Activated naive CD4-positive, alpha-beta T cell treated with anti-CD3 and anti-CD28 coated beads, Interleukin-2, amount 10 ng/mL, durations not matched to agents 5 hours and 36 hours (primary cell): ENCODE measurements around the gene ARPC5L. TPM values are rescaled to one million over a fixed set of nuclear protein-coding genes. Genes with fewer than 3 reads are reported as not detected.

ENCODE experiments used
- total RNA-seq, 2 experiments: library from RNA; stranded (reverse); gene quantifications; one replicate each; pipeline ENCODE4 v1.2.3, GENCODE V29; 2021

Gene ARPC5L
- 10 to 100 TPM; 59.5 TPM for total RNA-seq

DNA sequence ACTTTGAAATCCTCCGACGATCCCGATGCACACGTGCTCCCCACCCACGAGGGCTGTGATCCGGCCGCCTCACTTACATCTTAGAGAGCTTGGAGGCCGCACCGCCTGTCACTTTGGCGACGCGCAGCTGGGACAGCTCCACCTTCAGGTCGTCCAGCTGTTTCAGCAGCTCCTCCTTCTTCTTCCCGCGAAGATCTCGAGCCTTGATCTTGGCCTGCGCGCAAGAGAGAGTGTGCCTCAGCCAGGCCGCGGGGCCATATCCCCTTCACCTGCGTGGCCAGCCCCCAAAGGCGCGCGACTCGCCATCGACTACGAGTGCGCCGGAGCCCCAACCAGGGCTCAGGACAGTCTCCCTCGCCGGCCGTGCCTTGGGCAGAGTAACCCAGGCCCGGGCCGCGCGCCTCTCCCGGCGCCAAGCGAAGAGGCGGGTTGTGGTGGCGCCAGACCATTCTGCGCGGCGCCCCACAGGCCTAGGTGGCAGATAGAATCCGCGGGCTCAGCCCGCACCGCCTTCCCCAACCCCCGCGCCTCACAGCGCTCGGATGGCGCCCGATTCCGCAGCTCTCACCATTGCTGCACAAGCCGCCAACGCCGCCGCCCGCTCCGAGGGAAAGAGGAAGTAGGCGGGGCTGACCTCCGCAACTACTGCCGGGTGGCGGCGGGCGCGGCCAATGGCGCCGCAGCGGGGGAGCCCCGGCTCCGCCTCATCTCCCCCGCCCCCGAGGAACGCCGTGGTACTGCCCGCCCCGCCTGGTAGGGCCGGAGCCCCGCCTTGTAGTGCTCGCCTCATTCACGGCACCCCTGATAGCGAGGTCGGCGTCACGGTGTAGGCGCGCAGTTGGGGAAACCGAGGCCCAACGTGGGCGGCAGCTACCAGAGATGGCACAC, at the start of gene ARPC5L, which contains the start of gene RPL35:
Gene ARPC5L, plus strand, starts transcription at position 789 of the 888 bp plus-strand sequence. CDS start 7,161 bp downstream, outside the sequence.
Gene RPL35, minus strand, starts transcription at position 616 of the 888 bp plus-strand sequence. Its CDS starts 45 bp downstream, at position 571.

GRCh38 chr9:124852829-124853531, 8.9 kb upstream of the ARPC5L start, which contains the start of gene WDR38:
Gene WDR38, plus strand, starts transcription at chr9:124853460. Its CDS starts 72 bp downstream, at chr9:124853532.

Other genes with a start within 250 kb of the ARPC5L start
- gene NR6A1, start 90.8 kb upstream of the ARPC5L start, total RNA-seq = under 1 TPM; 0.19 to 0.50 TPM
- not detected for gene OLFML2A, start 85.0 kb upstream of the ARPC5L start, total RNA-seq
- gene WDR38, start 8.7 kb upstream of the ARPC5L start, total RNA-seq = not detected
- 1,000 to 10,000 TPM; 1,539 to 1,574 TPM for gene RPL35, start 173 bp upstream of the ARPC5L start, total RNA-seq
- gene GOLGA1, start 79.0 kb downstream of the ARPC5L start, total RNA-seq = 10 to 100 TPM; 16.9 to 17.4 TPM